NCI-H82 treated with DMSO at 0.1 percent for 48 hours (cell line): ENCODE results near the gene ATF6B.

Source experiments
- DNase-seq: peaks from one replicate; lab custom pipeline; 2025; ENCODE audit not compliant: unreplicated experiment; lab: John Stamatoyannopoulos, UW

ATF6B gene

GRCh38 chr6:32132110-32132509 is 4.1 kb upstream of the ATF6B start:
- no peak for DNase-seq

- no peak for DNase-seq
These were observed 3.4 kb upstream of the ATF6B start for GRCh38 chr6:32131439-32131948.

GRCh38 chr6:32129297-32130088 is 1.4 kb upstream of the ATF6B start:
- DNase-seq, result no peak

GRCh38 chr6:32128751-32129296 is 778 bp upstream of the ATF6B start:
- no peak for DNase-seq

GRCh38 chr6:32127409-32127716 is 683 bp downstream of the ATF6B start:
- no peak for DNase-seq

- DNase-seq, result no peak
These were observed 1.2 kb downstream of the ATF6B start for GRCh38 chr6:32126880-32127279.

GRCh38 chr6:32123681-32124080 is 4.4 kb downstream of the ATF6B start:
- DNase-seq, result no peak

- no peak for DNase-seq
These were observed 7.4 kb downstream of the ATF6B start for GRCh38 chr6:32120573-32121059.

GRCh38 chr6:32118782-32119628 is 9.0 kb downstream of the ATF6B start:
- peak; percentile 39 for DNase-seq

- no peak for DNase-seq
These were observed 10.6 kb downstream of the ATF6B start for GRCh38 chr6:32117461-32117860.

GRCh38 chr6:32116674-32117073 is 11.4 kb downstream of the ATF6B start:
- DNase-seq, result no peak

- DNase-seq, result no peak
These were observed 12.4 kb downstream of the ATF6B start for GRCh38 chr6:32115623-32116022.

GRCh38 chr6:32114796-32115195 is 13.2 kb downstream of the ATF6B start:
- no peak for DNase-seq

- DNase-seq, result no peak
These were observed 14.4 kb downstream of the ATF6B start for GRCh38 chr6:32113386-32114352.

- DNase-seq, result no peak
These were observed 15.5 kb downstream of the ATF6B start for GRCh38 chr6:32112431-32112980.

GRCh38 chr6:32111424-32112066 is 16.5 kb downstream of the ATF6B start:
- DNase-seq, result no peak

GRCh38 chr6:32110632-32111031 is 17.4 kb downstream of the ATF6B start:
- no peak for DNase-seq

GRCh38 chr6:32109765-32110160 is 18.3 kb downstream of the ATF6B start:
- DNase-seq, result no peak

- DNase-seq, result no peak
These were observed 18.8 kb downstream of the ATF6B start, which contains the start of gene TNXB for GRCh38 chr6:32109114-32109764. TNXB (minus strand) TSS chr6:32109338; CDS start chr6:32098198, 11,140 bp downstream.
